ENCODE data around the gene GGTLC2.
"Not testable (repeated sequence)": the region's sequence is repeated elsewhere in the genome, so short reads cannot be mapped to it uniquely, and the experiment has no call there.

DNA sequence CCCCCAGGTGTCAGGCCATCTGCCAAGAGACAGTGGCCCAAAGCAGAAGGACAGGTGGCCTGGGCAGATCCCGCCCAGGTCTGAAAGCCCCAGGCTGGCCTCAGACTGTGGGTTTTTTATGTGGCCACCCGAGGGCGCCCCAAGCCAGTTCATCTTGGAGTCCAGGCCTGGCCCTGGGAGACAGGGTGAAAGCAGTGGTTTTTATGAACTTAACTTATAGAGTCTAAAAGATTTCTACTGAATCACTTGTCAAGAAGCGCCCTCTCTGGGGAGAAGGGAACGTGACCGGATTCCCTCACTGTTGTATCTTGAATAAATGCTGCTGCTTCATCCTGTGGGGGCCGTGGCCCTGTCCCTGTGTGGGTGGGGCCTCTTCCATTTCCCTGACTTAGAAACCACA, 8.2 kb upstream of the GGTLC2 start:
- not testable (repeated sequence) for TF ChIP-seq POLR2A (IDR thresholded peaks at IDR 0.05)
- TF ChIP-seq, protein P1, sequence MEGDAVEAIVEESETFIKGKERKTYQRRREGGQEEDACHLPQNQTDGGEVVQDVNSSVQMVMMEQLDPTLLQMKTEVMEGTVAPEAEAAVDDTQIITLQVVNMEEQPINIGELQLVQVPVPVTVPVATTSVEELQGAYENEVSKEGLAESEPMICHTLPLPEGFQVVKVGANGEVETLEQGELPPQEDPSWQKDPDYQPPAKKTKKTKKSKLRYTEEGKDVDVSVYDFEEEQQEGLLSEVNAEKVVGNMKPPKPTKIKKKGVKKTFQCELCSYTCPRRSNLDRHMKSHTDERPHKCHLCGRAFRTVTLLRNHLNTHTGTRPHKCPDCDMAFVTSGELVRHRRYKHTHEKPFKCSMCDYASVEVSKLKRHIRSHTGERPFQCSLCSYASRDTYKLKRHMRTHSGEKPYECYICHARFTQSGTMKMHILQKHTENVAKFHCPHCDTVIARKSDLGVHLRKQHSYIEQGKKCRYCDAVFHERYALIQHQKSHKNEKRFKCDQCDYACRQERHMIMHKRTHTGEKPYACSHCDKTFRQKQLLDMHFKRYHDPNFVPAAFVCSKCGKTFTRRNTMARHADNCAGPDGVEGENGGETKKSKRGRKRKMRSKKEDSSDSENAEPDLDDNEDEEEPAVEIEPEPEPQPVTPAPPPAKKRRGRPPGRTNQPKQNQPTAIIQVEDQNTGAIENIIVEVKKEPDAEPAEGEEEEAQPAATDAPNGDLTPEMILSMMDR (IDR thresholded peaks at IDR 0.05): not testable (repeated sequence)
